BLaER1 (cell line): ENCODE results near the gene SLC7A11.
A peak's percentile ranks its signal among the peaks of the same experiment; 100 is the strongest.

Experiments used
- H3K27ac ChIP-seq: shearing (Covaris generic); formaldehyde crosslinking; 2 replicates; pipeline ENCODE4 v1.8.1; 2022
- H3K27me3 ChIP-seq: shearing (Covaris generic); formaldehyde crosslinking; 2 replicates; pipeline ENCODE4 v1.8.1; 2022
- H3K36me3 ChIP-seq: shearing (Covaris generic); formaldehyde crosslinking; 2 replicates; pipeline ENCODE4 v1.8.1; 2022
- H3K4me1 ChIP-seq: shearing (Covaris generic); formaldehyde crosslinking; 2 replicates; pipeline ENCODE4 v1.8.1; 2022
- H3K4me2 ChIP-seq: shearing (Covaris generic); formaldehyde crosslinking; 2 replicates; pipeline ENCODE4 v1.8.1; 2022
- H3K4me3 ChIP-seq: shearing (Covaris generic); formaldehyde crosslinking; 2 replicates; pipeline ENCODE4 v1.8.1; 2022
- H3K9ac ChIP-seq: shearing (Covaris generic); formaldehyde crosslinking; 2 replicates; pipeline ENCODE4 v1.8.1; 2022
- H3K9me3 ChIP-seq: shearing (Covaris generic); formaldehyde crosslinking; 2 replicates; pipeline ENCODE4 v1.8.1; 2022
- H4K20me1 ChIP-seq: shearing (Covaris generic); formaldehyde crosslinking; 2 replicates; pipeline ENCODE4 v1.8.1; 2022
- Cebpa-rat ChIP-seq: shearing (Covaris generic); IDR thresholded peaks from 2 replicates; pipeline ENCODE4 v1.8.1; 2022

SLC7A11 gene

DNA sequence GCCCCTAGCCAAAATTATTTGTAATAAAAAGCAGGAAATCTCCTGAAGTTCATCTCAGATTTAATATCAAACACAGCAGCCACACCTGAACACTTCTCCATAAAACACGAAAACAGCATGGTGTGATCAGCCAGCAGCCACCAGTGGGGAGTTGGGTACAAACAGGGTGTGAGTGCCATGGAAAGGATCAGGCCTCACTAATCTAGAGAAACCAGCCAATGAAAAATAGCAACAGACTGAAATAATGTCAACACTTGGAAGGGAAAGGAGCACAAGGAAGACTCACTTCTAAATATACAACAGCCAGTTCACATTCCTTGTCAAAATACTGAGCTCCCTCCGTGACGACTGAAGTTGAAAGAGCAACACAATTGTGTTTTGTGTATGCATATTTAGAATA lies 46.0 kb downstream of the SLC7A11 start:
- H3K27ac ChIP-seq: no peak overlapping the region
- no peaks in the 10 kb centered on the region for H3K36me3 ChIP-seq
- TF ChIP-seq Cebpa-rat: no peak

DNA sequence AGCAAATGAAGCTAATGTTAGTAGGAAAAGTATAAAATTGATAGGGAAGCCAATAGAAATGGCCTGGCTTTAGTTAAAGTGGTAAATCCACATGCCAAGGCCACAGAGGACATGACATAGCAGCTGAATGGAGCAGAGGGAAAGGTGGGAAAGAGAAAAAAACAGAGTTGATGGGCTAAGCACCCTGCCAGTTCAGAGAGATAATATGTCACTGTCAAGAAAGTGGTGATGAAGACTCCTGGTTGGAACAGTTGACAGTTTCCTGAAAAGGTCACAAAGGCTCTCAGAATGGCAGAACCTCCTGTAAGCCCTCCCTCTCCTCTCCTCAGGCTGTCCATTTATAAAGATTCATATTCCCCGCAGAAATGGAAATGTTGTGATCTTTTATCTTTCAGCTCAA lies 48.2 kb downstream of the SLC7A11 start:
- Histone ChIP-seq H3K36me3 (no peaks in the 10 kb centered on the region), H3K27me3 (no peaks in the 10 kb centered on the region), H3K27ac (no peak overlapping the region), H4K20me1 (no peaks in the 10 kb centered on the region), H3K9me3 (no peaks in the 10 kb centered on the region), H3K4me1 (peaks cover 11% of the 10 kb centered on the region; the same call in 1 of the 2 replicates), H3K4me3 (no peak overlapping the region), H3K9ac (no peak overlapping the region), H3K4me2 (no peak overlapping the region)
- TF ChIP-seq Cebpa-rat: no peak

More for the DNA sequence above, 46.0 kb downstream of the SLC7A11 start:
- Histone ChIP-seq H3K27me3 (no peaks in the 10 kb centered on the region), H4K20me1 (no peaks in the 10 kb centered on the region), H3K4me1 (peaks cover 3% of the 10 kb centered on the region; the same call in 1 of the 2 replicates), H3K9me3 (no peaks in the 10 kb centered on the region), H3K9ac (no peak overlapping the region), H3K4me2 (no peak overlapping the region), H3K4me3 (no peak overlapping the region)

DNA sequence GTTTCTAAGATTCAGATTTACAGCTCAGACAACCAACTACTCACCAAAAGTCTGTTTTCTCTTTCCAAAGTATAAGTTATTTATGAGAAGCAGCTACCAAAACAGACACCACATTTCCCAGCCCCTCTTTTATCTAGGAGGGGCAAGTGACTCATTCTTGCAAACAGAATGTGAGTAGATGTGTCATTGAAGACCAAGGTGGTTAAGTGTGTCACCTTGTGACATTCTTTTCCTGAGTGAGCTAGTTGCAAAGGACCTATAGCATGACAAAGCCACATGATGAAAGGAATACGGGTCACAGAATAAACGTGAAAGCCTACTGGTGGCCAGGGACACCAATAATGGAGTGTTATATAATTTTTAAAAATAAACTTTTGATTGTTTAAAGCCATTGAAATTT lies 50.0 kb downstream of the SLC7A11 start:
- Histone ChIP-seq H3K4me1 (peaks cover 11% of the 10 kb centered on the region; the same call in 1 of the 2 replicates), H3K9ac (no peak overlapping the region), H3K27ac (no peak overlapping the region), H3K27me3 (no peaks in the 10 kb centered on the region), H3K9me3 (no peaks in the 10 kb centered on the region), H4K20me1 (no peaks in the 10 kb centered on the region), H3K36me3 (no peaks in the 10 kb centered on the region), H3K4me2 (no peak overlapping the region), H3K4me3 (no peak overlapping the region)
- no peak for TF ChIP-seq Cebpa-rat

DNA sequence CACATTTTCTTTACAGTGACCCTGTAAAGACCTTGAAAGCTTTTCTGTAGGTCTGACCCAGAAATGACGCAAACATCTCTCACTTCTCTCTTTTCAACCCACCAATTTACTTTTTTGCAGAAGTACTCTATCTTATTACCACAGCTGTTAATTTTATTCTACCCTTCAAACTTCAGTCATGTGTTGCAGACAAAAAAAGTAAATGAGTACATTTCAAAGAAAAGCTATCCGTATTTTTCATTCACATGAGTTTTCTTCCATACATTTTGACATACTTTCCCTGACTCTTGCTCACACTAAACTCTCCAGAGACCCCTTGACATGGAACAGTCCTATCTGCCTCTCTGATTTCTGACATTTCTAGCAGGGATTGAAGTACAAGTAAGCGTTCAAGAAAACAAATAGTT lies 51.7 kb downstream of the SLC7A11 start:
- no peaks in the 10 kb centered on the region for H4K20me1 ChIP-seq
- H3K9me3 ChIP-seq: no peaks in the 10 kb centered on the region
- H3K9ac ChIP-seq: no peak overlapping the region
- peaks cover 11% of the 10 kb centered on the region; the same call in 1 of the 2 replicates for H3K4me1 ChIP-seq
- no peaks in the 10 kb centered on the region for H3K36me3 ChIP-seq
- H3K4me3 ChIP-seq: no peak overlapping the region
- no peaks in the 10 kb centered on the region for H3K27me3 ChIP-seq
- H3K27ac ChIP-seq: no peak overlapping the region
- no peak for TF ChIP-seq Cebpa-rat
- H3K4me2 ChIP-seq: peak overlapping the region; percentile 18; the same call in 1 of the 2 replicates

GRCh38 chr4:138189206-138189605 lies 52.9 kb downstream of the SLC7A11 start:
- Histone ChIP-seq H4K20me1 (no peaks in the 10 kb centered on the region), H3K4me1 (peaks cover 11% of the 10 kb centered on the region; the same call in 1 of the 2 replicates), H3K27me3 (no peaks in the 10 kb centered on the region), H3K9me3 (no peaks in the 10 kb centered on the region), H3K27ac (no peak overlapping the region), H3K36me3 (no peaks in the 10 kb centered on the region), H3K4me3 (no peak overlapping the region), H3K4me2 (no peak overlapping the region; the same call in 1 of the 2 replicates), H3K9ac (no peak overlapping the region)
- TF ChIP-seq Cebpa-rat: no peak

DNA sequence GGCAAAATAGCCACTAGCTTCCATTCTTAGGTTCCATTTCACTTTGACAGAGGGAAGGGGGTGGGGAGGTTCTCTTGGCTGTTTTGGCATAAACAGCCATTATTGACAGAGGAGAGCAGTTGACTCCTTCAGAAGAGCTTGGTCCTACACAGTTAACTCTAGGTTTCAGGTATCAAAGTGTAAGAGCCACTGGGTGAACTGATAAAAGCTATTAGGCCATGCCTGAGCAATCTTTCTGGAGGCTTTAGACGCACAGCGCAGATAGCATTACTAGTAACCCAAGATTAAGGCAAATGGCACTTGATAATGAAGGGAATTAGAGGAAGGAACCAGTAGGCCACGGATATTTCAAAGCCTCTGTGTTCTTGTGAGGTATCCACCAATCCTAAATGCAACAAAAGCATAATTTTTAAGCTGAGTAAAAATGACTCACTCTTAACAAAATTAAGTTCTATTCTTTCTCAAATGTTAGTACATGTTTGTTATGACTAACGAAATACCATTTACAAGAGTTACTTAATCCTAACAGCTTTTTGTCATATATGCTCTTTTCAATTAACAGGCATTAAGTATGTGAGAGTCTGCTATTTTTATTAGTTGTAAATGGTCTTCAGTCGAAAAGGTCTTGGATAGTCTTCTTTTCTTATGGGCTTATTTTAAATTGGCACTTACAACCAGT lies 53.6 kb downstream of the SLC7A11 start:
- Histone ChIP-seq H3K4me3 (no peak overlapping the region), H3K9ac (no peak overlapping the region), H3K27me3 (no peaks in the 10 kb centered on the region), H4K20me1 (no peaks in the 10 kb centered on the region), H3K36me3 (no peaks in the 10 kb centered on the region), H3K9me3 (no peaks in the 10 kb centered on the region), H3K4me2 (no peak overlapping the region), H3K27ac (no peak overlapping the region), H3K4me1 (peaks cover 11% of the 10 kb centered on the region; the same call in 1 of the 2 replicates)
- TF ChIP-seq Cebpa-rat: no peak

DNA sequence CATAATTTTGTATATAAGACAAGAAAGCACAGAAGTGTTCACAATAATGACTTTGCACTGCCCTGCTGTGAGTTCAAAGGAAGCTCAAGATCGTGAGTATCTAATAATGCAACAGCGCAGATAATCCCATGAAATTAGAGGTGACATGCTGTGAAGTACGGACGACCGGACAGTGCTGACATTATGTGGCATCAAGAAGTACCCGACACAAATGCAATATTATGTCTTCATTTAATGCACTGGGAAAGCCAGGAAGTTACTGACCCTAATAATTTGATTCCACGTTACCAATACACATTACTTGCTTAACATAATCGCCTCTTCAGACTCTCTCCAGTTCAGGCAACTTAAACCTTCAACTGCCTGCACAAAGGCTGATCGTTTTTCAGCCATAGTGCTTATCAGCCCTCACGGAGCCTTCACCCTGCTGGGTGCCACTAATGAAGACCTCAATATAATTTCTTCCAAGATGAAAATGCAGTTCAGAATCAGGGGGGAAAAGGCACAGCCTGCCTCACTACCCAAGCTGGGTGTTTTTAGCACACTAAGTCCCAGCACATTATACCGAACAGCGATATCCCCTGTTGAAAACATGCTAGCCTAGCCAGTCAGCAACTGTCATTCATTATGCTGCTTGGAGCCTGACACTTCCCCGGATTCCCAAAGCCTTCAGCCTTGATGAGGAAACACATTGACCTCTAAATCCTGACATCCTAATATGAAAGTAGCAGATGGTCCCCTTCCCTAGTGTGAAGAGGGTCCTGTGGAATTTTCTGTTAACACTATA lies 56.1 kb downstream of the SLC7A11 start:
- no peak for TF ChIP-seq Cebpa-rat
- no peak overlapping the region for H3K27ac ChIP-seq

DNA sequence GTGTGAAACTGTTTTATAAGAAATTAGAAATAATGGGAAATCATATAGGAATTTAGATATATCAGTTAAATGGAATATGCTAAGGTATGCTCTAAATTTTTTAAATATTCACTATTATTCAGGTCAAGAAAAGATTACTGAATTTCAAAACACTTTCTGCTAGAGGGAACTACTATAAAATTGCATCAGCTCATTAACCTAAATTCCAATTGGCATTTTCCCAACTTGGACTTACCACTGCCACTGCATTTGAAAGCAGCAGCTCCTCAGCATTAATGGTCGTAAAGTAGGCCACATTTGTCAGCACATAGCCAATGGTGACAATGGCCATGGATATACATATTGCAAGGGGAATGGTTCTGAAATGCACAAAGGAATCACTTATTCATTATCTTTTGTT lies 57.3 kb downstream of the SLC7A11 start:
- peaks cover 28% of the 10 kb centered on the region for H3K4me1 ChIP-seq
- TF ChIP-seq Cebpa-rat: no peak
- H3K9me3 ChIP-seq: no peaks in the 10 kb centered on the region
- H3K36me3 ChIP-seq: no peaks in the 10 kb centered on the region
- H3K27me3 ChIP-seq: no peaks in the 10 kb centered on the region
- no peak overlapping the region for H3K27ac ChIP-seq
- H3K4me3 ChIP-seq: no peak overlapping the region
- H3K4me2 ChIP-seq: no peak overlapping the region
- no peak overlapping the region for H3K9ac ChIP-seq
- H4K20me1 ChIP-seq: no peaks in the 10 kb centered on the region

More for the DNA sequence above, 56.1 kb downstream of the SLC7A11 start:
- Histone ChIP-seq H3K36me3 (no peaks in the 10 kb centered on the region), H3K4me3 (no peak overlapping the region), H3K4me1 (peaks cover 25% of the 10 kb centered on the region), H3K9me3 (no peaks in the 10 kb centered on the region), H3K9ac (no peak overlapping the region), H3K27me3 (no peaks in the 10 kb centered on the region), H3K4me2 (no peak overlapping the region), H4K20me1 (no peaks in the 10 kb centered on the region)

DNA sequence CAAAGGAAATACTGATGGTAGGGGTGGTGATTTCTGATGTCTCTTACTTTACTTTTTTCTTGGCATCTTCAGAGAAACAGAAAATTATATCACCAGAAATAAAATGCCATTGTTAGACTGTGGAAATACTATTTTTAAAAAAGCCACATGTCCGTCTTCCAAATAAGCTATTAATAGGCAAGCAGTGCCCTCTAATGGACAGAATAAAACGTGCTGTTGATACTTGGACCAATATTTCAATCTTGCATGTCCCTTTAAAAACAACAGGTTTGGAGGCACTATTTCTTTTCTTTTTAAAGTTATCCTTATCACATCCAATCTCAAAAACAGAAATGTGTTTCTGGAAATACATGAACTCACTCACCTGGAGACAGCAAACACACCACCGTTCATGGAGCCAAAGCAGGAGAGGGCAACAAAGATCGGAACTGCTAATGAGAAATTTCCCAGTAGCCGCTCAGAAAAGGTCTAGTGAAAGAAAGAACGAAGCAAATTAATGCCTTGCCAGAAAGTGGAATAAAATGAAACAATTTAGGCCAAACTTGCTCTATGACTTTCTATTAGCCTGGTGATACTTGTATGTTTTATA lies 59.2 kb downstream of the SLC7A11 start:
- Histone ChIP-seq H3K27ac (no peak overlapping the region), H4K20me1 (no peaks in the 10 kb centered on the region), H3K36me3 (no peaks in the 10 kb centered on the region), H3K9me3 (no peaks in the 10 kb centered on the region), H3K9ac (no peak overlapping the region), H3K4me2 (0 out of 2 replicates have a peak overlapping the region, but pooled peaks have one; percentile 22), H3K27me3 (no peaks in the 10 kb centered on the region), H3K4me3 (no peak overlapping the region), H3K4me1 (peaks cover 28% of the 10 kb centered on the region)
- no peak for TF ChIP-seq Cebpa-rat

GRCh38 chr4:138181287-138181686 lies 60.9 kb downstream of the SLC7A11 start:
- Histone ChIP-seq H3K9me3 (no peaks in the 10 kb centered on the region), H3K9ac (no peak overlapping the region), H4K20me1 (no peaks in the 10 kb centered on the region), H3K4me2 (peak overlapping the region; percentile 47), H3K4me3 (no peak overlapping the region), H3K27ac (no peak overlapping the region), H3K36me3 (peaks cover 4% of the 10 kb centered on the region; the same call in 1 of the 2 replicates), H3K4me1 (peaks cover 28% of the 10 kb centered on the region), H3K27me3 (no peaks in the 10 kb centered on the region)
- TF ChIP-seq Cebpa-rat: no peak
